ENCODE measurements around the gene POMGNT2.

- TF ChIP-seq CTCF (conservative IDR thresholded peaks at IDR 0.05; ENCODE audit: low read length) (no peak), EZH2phosphoT487 (IDR thresholded peaks at IDR 0.05; ENCODE audit: borderline replicate concordance) (no peak)
Observed at GRCh38 chr3:43075904-43076661, 29.8 kb downstream of the POMGNT2 start.
